ENCODE results near the gene CPLX3.

- no peak for TF ChIP-seq POLR2A (IDR thresholded peaks at IDR 0.05)
- TF ChIP-seq CTCF (IDR thresholded peaks at IDR 0.05) = no peak
Observed at GRCh38 chr15:74786551-74787165, 39.8 kb upstream of the CPLX3 start.
